IMR-90 (cell line): Measurements from ENCODE around the gene PLGRKT. TPM values are rescaled to one million over a fixed set of nuclear protein-coding genes. Genes with fewer than 3 reads are reported as not detected.

Experiments
- ATAC-seq: fragments of 200-7000 bp; cut with Tn5 transposase; 2 replicates; pipeline ENCODE4 v1.9.1; 2020; ENCODE audit warnings: low read depth, mild to moderate bottlenecking, moderate library complexity
- BruUV-seq: library from RNA; stranded (reverse); fragments of 400-500 nt; replicated peaks from 2 replicates; lab custom pipeline; 2021; lab: Mats Ljungman, UMichigan
- CTCF ChIA-PET: fragments of 300-600 bp; formaldehyde crosslinking; extraction: SDS; loops from one replicate; lab custom pipeline; 2021; ENCODE audit warnings: antibody characterized with exemption; lab: Yijun Ruan, JAX
- POLR2A ChIA-PET: fragments of 300-600 bp; sonication (Branson Sonifier 250); formaldehyde crosslinking; loops from one replicate; lab custom pipeline; 2022; ENCODE audit warnings: antibody characterized with exemption; ENCODE audit not compliant: unreplicated experiment; lab: Charles Lee
- DNase-seq: peaks from one replicate; pipeline ENCODE4 v3.0.0; 2013
- H2AFZ ChIP-seq: replicated peaks from 2 replicates; pipeline ENCODE3; 2013; ENCODE audit warnings: low read length, mild to moderate bottlenecking; ENCODE audit not compliant: poor library complexity
- H2AK5ac ChIP-seq: 2 replicates; pipeline ENCODE4 v1.6.1; 2013; ENCODE audit warnings: low read depth, low read length, inconsistent platforms
- H2AK9ac ChIP-seq: replicated peaks from 2 replicates; pipeline ENCODE3; 2013; ENCODE audit warnings: mild to moderate bottlenecking, low read depth, low read length, moderate library complexity; ENCODE audit not compliant: poor library complexity
- H2BK120ac ChIP-seq: 2 replicates; pipeline ENCODE4 v1.6.1; 2013; ENCODE audit warnings: low read depth, low read length, inconsistent platforms
- H2BK15ac ChIP-seq: 3 replicates; pipeline ENCODE4 v1.6.1; 2013; ENCODE audit warnings: low read depth, low read length, inconsistent platforms
- H2BK20ac ChIP-seq: 2 replicates; pipeline ENCODE4 v1.6.1; 2013; ENCODE audit warnings: low read depth, mild to moderate bottlenecking, inconsistent platforms, low read length, moderate library complexity
- H2BK5ac ChIP-seq: 2 replicates; pipeline ENCODE4 v1.6.1; 2013; ENCODE audit warnings: mild to moderate bottlenecking, low read depth, low read length, inconsistent platforms; ENCODE audit not compliant: poor library complexity, severe bottlenecking
- H3K14ac ChIP-seq: replicated peaks from 2 replicates; pipeline ENCODE4 v1.6.1; 2013; ENCODE audit warnings: low read depth, low read length, inconsistent platforms
- H3K18ac ChIP-seq: 2 replicates; pipeline ENCODE4 v1.6.1; 2013; ENCODE audit warnings: low read depth, low read length, control low read depth
- H3K23ac ChIP-seq: 2 replicates; pipeline ENCODE4 v1.6.1; 2013; ENCODE audit warnings: low read depth, low read length, inconsistent platforms
- H3K27ac ChIP-seq: 2 replicates; pipeline ENCODE4 v1.5.1; 2013; ENCODE audit warnings: mild to moderate bottlenecking, control low read depth, low read length; ENCODE audit not compliant: insufficient read depth
- H3K27me3 ChIP-seq: 2 replicates; pipeline ENCODE4 v1.6.1; 2013; ENCODE audit warnings: low read length; ENCODE audit not compliant: control insufficient read depth, insufficient read depth
- H3K36me3 ChIP-seq: 2 replicates; pipeline ENCODE4 v1.6.1; 2013; ENCODE audit warnings: low read length, mixed read lengths; ENCODE audit not compliant: control insufficient read depth, insufficient read depth
- H3K4ac ChIP-seq: 2 replicates; pipeline ENCODE4 v1.6.1; 2013; ENCODE audit warnings: low read depth, low read length, inconsistent platforms
- H3K4me1 ChIP-seq: 2 replicates; pipeline ENCODE4 v1.6.1; 2013; ENCODE audit warnings: low read length, mixed read lengths; ENCODE audit not compliant: control insufficient read depth, insufficient read depth
- H3K4me2 ChIP-seq: 2 replicates; pipeline ENCODE4 v1.6.1; 2013; ENCODE audit warnings: low read depth, mild to moderate bottlenecking, control low read depth, low read length, moderate library complexity
- H3K4me3 ChIP-seq: 2 replicates; pipeline ENCODE4 v1.5.1; 2013; ENCODE audit warnings: low read depth, mild to moderate bottlenecking, control low read depth, low read length, moderate library complexity; ENCODE audit not compliant: insufficient read depth
- H3K56ac ChIP-seq: 2 replicates; pipeline ENCODE4 v1.6.1; 2013; ENCODE audit warnings: low read length, inconsistent platforms; ENCODE audit not compliant: insufficient read depth; ENCODE audit errors: extremely low read depth
- H3K79me1 ChIP-seq, 2 experiments: 2 replicates each; pipeline ENCODE4 v1.6.1; 2013; ENCODE audit warnings: low read length in 2 of 2, inconsistent platforms in 1 of 2, low read depth in 1 of 2
- H3K9ac ChIP-seq: 2 replicates; pipeline ENCODE4 v1.6.1; 2013; ENCODE audit warnings: low read depth, low read length, control low read depth
- H3K9me1 ChIP-seq: 2 replicates; pipeline ENCODE4 v1.6.1; 2013; ENCODE audit warnings: low read length, inconsistent platforms; ENCODE audit not compliant: insufficient read depth
- H3K9me3 ChIP-seq: 2 replicates; pipeline ENCODE4 v1.6.1; 2013; ENCODE audit warnings: low read length; ENCODE audit not compliant: control insufficient read depth, insufficient read depth
- H4K20me1 ChIP-seq: 2 replicates; pipeline ENCODE4 v1.6.1; 2013; ENCODE audit warnings: low read length, inconsistent platforms; ENCODE audit not compliant: insufficient read depth
- H4K5ac ChIP-seq: 2 replicates; pipeline ENCODE4 v1.6.1; 2013; ENCODE audit warnings: mild to moderate bottlenecking, low read depth, low read length, control low read depth
- H4K8ac ChIP-seq, 2 experiments: 2 replicates each; pipeline ENCODE4 v1.6.1; 2013; ENCODE audit warnings: low read depth in 2 of 2, low read length in 2 of 2, control low read depth in 1 of 2, inconsistent platforms in 1 of 2
- H4K91ac ChIP-seq: 2 replicates; pipeline ENCODE4 v1.6.1; 2013; ENCODE audit warnings: low read depth, low read length, inconsistent platforms; ENCODE audit not compliant: insufficient read depth
- RCOR1 ChIP-seq: IDR thresholded peaks from 2 replicates; pipeline ENCODE4 v1.6.1; 2012; ENCODE audit warnings: mild to moderate bottlenecking, low read length, improper control_type of control experiment; ENCODE audit not compliant: insufficient replicate concordance
- RFX5 ChIP-seq: IDR thresholded peaks from 2 replicates; pipeline ENCODE4 v1.8.0; 2012; ENCODE audit warnings: low read depth, mild to moderate bottlenecking, low read length, moderate library complexity
- WGBS, 2 experiments: methylation state at CpG; one replicate each; pipeline versions ENCODE4 v1.1.5 to v1.1.7; 2013; ENCODE audit warnings: missing lambda C conversion rate in 2 of 2; ENCODE audit not compliant: insufficient read length in 1 of 2; ENCODE audit errors: extremely low coverage in 2 of 2; 5-methylcytosine and 5-hydroxymethylcytosine counted together
- dilution Hi-C: fragments of 300-500 bp; cut with HindIII; formaldehyde crosslinking; loops from one replicate; pipeline ENCODE4 v1.14.3; 2018; ENCODE audit warnings: low sequenced_read_pairs; ENCODE audit not compliant: unreplicated experiment
- in situ Hi-C: fragments of 300-500 bp; cut with MboI; formaldehyde crosslinking; loops from 3 replicates; pipeline ENCODE4 v1.14.3; 2019; ENCODE audit warnings: low sequenced_read_pairs, inconsistent platforms, mixed read lengths
- intact Hi-C: fragments of 100-400 bp; cut with micrococcal nuclease; formaldehyde crosslinking; loops from 2 replicates; pipeline ENCODE4 v1.10.0; 2022
- polyA plus RNA-seq, 3 experiments: library from polyadenylated mRNA; depleted of rRNA; stranded (reverse); fragments of >200 nt; gene quantifications; 2 replicates each; pipeline ENCODE4 v1.2.3, GENCODE V29; 2012; ENCODE audit warnings: low replicate concordance in 1 of 3
- total RNA-seq: library from RNA; depleted of rRNA; stranded (reverse); fragments of >200 nt; gene quantifications from 2 replicates; pipeline ENCODE4 v1.2.3, GENCODE V29; 2012
- TF ChIP-seq, protein P1 (sequence below): fragments of 150-350 bp; IDR thresholded peaks from 2 replicates; pipeline ENCODE4 v1.6.1; 2017; ENCODE audit warnings: mild to moderate bottlenecking, antibody characterized with exemption, low read length, low read depth

Gene PLGRKT
- total and polyA plus RNA-seq, 2 of the 4 experiments (the other 2 are of a cell fraction), result 10.8 to 12.7 TPM

DNA sequence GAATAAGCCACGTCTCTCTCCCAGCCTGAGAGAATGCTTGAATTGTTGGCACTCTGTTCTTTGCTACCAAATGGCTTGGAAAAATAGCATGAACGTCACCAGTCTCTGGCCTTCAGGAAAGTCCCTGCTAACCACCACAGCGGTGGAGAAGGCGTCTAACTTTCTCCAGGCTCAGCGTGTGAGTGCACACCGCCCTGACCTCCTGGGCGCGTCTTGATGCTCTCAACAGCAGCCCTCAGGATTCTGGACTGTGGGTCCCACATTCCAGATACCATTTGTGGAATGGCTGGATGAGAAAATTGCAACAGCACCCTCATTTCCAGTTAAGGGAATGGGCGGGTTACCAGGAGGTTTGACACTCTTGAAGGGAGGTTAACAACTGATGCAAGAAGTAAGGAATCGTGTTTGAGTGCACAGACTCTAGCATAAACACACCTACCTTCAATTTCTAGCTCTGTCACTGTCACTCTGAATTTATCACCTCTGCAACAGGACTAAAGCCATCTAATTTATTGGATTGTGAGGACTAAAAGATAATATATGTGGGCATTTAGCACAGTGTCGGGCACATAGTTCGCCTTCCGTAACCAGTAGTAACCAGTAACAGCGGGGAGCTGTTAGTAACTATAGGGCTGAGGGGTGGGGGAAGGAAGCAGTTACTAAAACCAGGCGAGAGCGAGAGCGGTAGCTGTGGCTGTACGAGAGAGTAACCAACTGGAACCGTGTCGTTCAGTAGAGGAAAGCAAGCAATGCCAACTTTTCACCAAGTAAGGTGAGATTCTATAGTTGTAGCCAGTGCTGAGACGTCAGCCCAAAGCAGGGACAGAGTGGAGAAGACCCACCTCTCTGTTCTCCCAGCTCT lies 807 bp upstream of the PLGRKT start:
- Histone ChIP-seq H3K9me1 (0 out of 2 replicates have a peak, but pooled peaks cover 8% of the 10 kb centered on the region), H2AK5ac (peak overlapping the region; percentile 70), H2BK20ac (no peak overlapping the region), H3K18ac (peak overlapping the region; percentile 26; the same call in 1 of the 2 replicates), H3K27ac (peak overlapping the region; percentile 58), H3K4me2 (peak overlapping the region; percentile 76), H3K36me3 (peaks cover 3% of the 10 kb centered on the region), H3K27me3 (no peaks in the 10 kb centered on the region), H2AK9ac (peak overlapping the region; percentile 94), H3K4me3 (peak overlapping the region; percentile 75; the same call in 1 of the 2 replicates), H2AFZ (peak overlapping the region; percentile 95), H4K5ac (peak overlapping the region; percentile 86), H2BK5ac (peak overlapping the region; percentile 27), H3K4me1 (peaks cover 5% of the 10 kb centered on the region), H4K20me1 (no peaks in the 10 kb centered on the region), H3K79me1 (peaks cover 0 to 20% of the 10 kb centered on the region in 2 experiments; a peak in 3 of 4 replicates), H2BK120ac (peak overlapping the region; percentile 50), H3K23ac (0 out of 2 replicates have a peak overlapping the region, but pooled peaks have one; percentile 55), H3K14ac (peak overlapping the region; percentile 75), H3K56ac (peak overlapping the region; percentile 58; the same call in 1 of the 2 replicates), H4K91ac (peak overlapping the region; percentile 75), H3K9ac (peak overlapping the region; percentile 52), H4K8ac (peak overlapping the region; percentile 92 to 96), H3K9me3 (no peaks in the 10 kb centered on the region), H3K4ac (peak overlapping the region; percentile 32), H2BK15ac (peak overlapping the region; percentile 10; the same call in 1 of the 3 replicates)
- in situ Hi-C loops, result loop anchor here (25.0 kb wide), 1 partner anchor 676 kb away; no protein-coding TSS in a partner anchor
- BruUV-seq, result no TSS peak
- 0 out of 2 replicates have a peak, but pooled peaks have one; percentile 1 for ATAC-seq
- dilution Hi-C loops, result no loop called here
- DNase-seq, result peak; percentile 56
- ChIA-PET POLR2A (no interaction called here), CTCF (interaction anchor here (1.3 to 1.9 kb wide), 3 partner anchors 12 to 252 kb away, joined by 4 to 8 read pairs (median 5); partner anchors contain the start of gene CD274)
- WGBS, 2 experiments, result 70% methylated on average over 11 of the region's 21 CpGs; no CpG with 5 or more reads in 1 of the 2 experiments
- intact Hi-C loops, result loop anchor here (5.0 kb wide), 2 partner anchors 154 to 451 kb away; partner anchors contain the start of gene JAK2
- TF ChIP-seq RCOR1 (no peak), RFX5 (no peak)
- TF ChIP-seq, protein P1, sequence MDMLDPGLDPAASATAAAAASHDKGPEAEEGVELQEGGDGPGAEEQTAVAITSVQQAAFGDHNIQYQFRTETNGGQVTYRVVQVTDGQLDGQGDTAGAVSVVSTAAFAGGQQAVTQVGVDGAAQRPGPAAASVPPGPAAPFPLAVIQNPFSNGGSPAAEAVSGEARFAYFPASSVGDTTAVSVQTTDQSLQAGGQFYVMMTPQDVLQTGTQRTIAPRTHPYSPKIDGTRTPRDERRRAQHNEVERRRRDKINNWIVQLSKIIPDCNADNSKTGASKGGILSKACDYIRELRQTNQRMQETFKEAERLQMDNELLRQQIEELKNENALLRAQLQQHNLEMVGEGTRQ, result no peak
